GM18505 (cell line): ENCODE data around the gene SOX12.
"Not testable (repeated sequence)": the region's sequence is repeated elsewhere in the genome, so short reads cannot be mapped to it uniquely, and the experiment has no call there.

Experiments used
- ATAC-seq: cut with Tn5 transposase; IDR thresholded peaks from one replicate; pipeline ENCODE4 v1.9.1; 2021; ENCODE audit not compliant: unreplicated experiment
- POLR2A ChIP-seq: IDR thresholded peaks from 4 replicates; pipeline ENCODE4 v1.6.1; 2011; ENCODE audit warnings: borderline replicate concordance; ENCODE audit not compliant: insufficient read depth, insufficient read length; ENCODE audit errors: extremely low read depth

SOX12 gene

GRCh38 chr20:354298-354977 lies 29.1 kb downstream of the SOX12 start:
- ATAC-seq: peak; percentile 85

GRCh38 chr20:356154-356553 lies 30.8 kb downstream of the SOX12 start:
- ATAC-seq: not testable (repeated sequence)

More at GRCh38 chr20:354298-354977, 29.1 kb downstream of the SOX12 start:
- TF ChIP-seq POLR2A: no peak

GRCh38 chr20:356745-357144 lies 31.4 kb downstream of the SOX12 start:
- ATAC-seq: no peak

GRCh38 chr20:358891-359555 lies 33.7 kb downstream of the SOX12 start:
- no peak for ATAC-seq

More at GRCh38 chr20:356745-357144, 31.4 kb downstream of the SOX12 start:
- TF ChIP-seq POLR2A: no peak

GRCh38 chr20:361561-361960 lies 36.2 kb downstream of the SOX12 start:
- ATAC-seq: peak; percentile 51
- TF ChIP-seq POLR2A: no peak

More at GRCh38 chr20:358891-359555, 33.7 kb downstream of the SOX12 start:
- TF ChIP-seq POLR2A: no peak

DNA sequence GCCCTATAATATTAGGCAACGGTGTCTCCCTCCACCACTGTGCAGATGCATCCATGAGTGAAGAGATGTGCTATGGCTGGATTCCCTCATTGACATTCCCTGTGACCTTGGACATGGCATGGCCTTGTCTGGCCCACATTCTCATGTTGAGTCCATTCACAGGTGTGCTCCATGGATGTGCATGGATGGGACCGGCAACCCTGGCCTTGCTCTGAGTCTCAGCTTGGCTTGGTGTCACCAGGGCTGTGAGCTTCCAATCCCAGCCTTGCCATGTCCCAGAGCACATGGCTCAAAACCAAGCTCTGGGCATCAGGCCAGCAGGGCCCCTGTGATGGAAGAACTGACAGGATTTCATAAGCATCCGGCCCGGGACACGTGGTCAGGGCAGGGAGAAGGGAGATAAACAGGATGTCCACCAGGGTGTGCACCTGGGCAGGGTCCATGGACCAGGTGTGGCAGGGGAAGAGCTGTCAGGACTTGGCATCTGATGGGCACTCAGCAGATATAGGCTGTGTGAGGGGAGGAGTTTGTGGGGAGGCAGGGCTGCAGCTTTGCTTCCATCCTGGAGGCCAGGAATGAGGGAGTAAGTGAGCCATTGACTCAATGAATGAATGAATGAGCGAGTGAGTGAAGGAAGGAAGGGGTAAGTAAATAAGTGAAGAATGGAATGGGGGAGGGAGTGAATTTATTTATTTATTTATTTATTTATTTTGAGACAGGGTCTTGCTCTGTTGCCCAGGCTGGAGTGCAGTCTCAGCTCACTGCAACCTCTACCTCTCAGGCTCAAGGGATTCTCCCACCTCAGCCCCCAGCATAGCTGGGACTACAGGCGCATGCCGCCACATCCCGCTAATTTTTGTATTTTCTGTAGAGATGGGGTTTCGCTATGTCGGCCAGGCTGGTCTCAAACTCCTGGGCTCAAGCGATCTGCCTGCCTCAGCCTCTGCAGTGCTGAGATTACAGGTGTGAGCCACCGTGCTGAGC lies 37.2 kb downstream of the SOX12 start:
- no peak for ATAC-seq
- TF ChIP-seq POLR2A: no peak

GRCh38 chr20:363319-364078 lies 38.1 kb downstream of the SOX12 start:
- ATAC-seq: no peak
- no peak for TF ChIP-seq POLR2A

DNA sequence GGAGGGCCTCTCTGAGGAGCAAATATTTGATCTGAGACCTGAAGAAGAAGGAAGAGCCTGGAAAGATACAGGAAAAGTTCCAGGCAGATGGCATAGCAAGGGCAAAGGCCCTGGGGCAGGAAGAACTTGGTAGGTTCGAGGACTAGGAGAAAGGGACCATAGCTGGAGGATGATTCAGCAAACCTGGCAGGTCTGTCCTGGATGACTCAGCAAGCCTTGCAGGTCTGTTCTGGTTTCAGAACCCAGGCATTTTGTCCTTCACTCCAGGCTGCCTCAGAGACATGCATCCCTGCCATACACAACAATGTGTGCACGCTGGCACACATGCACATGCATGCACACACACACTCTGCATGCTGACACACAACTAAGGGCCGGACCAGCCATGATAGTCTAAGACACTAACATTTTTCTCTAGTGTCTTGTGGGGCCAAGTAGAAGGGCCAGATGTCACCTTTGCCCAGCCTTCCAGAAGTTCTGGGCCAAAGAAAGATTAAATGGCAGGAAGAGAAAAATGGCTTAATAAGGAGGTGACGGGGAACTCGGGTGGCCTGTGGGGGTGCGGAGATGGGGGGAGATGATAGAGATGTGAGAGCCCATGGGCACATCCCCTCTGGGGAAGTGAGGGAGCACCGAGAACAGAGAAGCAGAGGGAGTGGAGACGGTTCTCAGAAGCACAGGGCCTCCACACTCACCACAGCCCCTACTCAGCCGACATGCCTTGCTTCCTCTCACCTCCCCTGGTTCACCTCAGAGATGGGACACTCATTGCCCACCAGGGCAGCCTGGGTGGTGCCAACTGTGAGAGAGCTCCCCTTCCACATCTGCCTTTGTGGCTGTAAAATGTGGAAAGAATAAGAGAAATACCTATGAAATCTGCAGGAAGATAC lies 39.8 kb downstream of the SOX12 start:
- TF ChIP-seq POLR2A: no peak
- ATAC-seq: no peak

DNA sequence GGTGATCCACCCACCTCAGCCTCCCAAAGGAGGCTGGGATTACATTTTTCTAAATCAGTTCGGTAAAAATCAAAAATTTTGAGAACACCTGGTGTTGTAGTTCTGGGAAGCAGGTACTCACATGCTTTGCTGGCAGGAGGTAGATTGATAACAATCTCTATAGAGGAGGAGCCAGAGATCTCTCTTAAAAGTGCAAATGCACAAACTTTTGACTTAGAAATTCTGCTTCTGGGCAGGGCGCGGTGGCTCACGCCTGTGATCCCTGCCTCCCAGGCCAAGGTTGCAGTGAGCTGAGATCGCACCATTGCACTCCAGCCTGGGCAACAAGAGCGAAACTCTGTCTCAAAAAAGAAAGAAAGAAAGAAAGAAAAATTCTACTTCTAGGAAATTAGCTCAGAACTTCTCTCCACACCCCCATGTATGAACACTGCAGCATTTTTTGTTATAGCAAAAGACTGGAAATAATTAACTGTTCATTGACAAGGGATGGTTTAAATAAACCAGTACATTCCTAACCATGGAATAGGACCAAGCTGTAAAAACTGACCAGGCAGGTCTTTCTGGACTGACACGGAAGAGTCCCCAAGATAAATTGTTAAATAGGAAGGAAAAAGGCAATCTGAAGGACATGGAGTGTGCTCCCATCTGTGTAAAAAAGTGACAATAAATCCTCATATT lies 40.8 kb downstream of the SOX12 start:
- ATAC-seq: no peak
- no peak for TF ChIP-seq POLR2A

DNA sequence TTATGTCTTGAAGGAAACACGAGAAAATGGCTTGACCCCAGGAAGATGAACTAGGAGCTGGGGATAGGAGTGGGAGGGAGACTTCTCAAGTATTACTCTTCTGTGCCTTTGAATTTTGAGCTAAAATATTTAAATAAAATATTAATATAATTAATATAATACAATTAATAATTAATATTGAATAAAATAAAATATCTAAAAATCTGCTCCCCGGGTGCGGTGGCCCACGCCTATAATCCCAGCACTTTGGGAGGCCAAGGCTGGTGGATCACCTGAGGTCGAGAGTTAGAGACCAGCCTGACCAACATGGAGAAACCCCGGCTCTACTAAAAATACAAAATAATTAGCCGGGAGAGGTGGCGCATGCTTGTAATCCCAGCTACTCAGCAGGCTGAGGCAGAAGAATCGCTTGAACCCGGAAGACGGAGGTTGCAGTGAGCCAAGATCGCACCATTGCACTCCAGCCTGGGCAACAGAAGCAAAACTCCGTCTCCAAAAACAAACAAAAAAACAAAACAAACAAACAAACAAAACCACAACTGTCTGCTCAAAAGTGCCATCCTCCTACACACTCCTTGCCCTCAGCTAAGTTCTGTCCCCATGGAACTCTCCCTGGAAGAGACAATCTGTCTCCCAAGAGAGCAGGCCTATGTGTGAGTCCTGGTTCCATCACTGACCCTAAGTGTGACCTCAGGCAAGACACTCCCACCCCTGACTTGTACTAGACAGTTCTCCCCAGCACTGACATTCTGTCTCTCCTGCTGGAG lies 41.5 kb downstream of the SOX12 start:
- TF ChIP-seq POLR2A: no peak
- no peak for ATAC-seq

GRCh38 chr20:367486-367887 lies 42.1 kb downstream of the SOX12 start:
- no peak for ATAC-seq
- TF ChIP-seq POLR2A: no peak
